HG02623 (cell line): ENCODE results near the gene CDC42BPB.
A peak's percentile ranks its signal among the peaks of the same experiment; 100 is the strongest.
"Not testable (repeated sequence)": the region's sequence is repeated elsewhere in the genome, so short reads cannot be mapped to it uniquely, and the experiment has no call there.

Experiments
- ATAC-seq: cut with Tn5 transposase; IDR thresholded peaks from one replicate; pipeline ENCODE4 v1.9.1; 2021; ENCODE audit warnings: moderate library complexity; ENCODE audit not compliant: unreplicated experiment

CDC42BPB gene

DNA sequence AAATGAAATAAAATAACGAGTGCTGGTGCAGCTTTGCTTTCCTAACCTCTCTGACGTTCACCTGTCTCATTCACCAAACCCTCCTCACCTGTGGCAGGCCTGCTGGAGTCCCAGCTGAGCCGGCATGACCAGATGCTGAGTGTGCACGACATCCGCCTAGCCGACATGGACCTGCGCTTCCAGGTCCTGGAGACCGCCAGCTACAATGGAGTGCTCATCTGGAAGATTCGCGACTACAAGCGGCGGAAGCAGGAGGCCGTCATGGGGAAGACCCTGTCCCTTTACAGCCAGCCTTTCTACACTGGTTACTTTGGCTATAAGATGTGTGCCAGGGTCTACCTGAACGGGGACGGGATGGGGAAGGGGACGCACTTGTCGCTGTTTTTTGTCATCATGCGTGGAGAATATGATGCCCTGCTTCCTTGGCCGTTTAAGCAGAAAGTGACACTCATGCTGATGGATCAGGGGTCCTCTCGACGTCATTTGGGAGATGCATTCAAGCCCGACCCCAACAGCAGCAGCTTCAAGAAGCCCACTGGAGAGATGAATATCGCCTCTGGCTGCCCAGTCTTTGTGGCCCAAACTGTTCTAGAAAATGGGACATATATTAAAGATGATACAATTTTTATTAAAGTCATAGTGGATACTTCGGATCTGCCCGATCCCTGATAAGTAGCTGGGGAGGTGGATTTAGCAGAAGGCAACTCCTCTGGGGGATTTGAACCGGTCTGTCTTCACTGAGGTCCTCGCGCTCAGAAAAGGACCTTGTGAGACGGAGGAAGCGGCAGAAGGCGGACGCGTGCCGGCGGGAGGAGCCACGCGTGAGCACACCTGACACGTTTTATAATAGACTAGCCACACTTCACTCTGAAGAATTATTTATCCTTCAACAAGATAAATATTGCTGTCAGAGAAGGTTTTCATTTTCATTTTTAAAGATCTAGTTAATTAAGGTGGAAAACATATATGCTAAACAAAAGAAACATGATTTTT is 151.9 kb downstream of the CDC42BPB start:
- no peak for ATAC-seq

DNA sequence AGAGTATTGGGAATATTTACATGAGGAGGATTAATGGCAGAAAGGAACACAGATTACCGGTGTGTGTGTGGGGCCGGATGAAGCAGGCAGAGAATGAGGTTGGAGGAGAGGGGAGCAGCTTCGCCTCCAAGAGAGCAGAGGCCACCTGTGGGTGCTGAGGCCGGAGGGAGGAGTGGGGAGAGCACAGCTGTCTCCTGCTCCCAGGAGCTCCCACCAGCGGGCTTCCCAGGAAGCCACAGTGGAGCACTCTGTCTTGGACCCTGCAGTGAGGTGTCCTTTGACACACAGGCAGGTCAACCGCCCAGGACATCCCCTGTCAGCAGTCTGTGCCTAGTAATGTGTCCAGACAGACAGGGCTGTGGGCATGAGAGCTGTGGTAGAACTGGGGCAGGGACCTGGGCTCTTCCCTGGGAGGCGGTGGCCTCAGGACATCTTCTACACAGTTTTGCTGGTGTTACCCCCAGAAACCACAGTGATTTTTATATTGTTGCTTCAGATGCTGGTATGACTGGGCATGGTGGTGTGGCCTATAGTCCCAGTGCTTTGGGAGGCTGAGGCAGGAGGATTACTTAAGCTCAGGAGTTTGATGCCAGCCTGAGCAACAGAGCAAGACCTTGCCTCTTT is 153.3 kb downstream of the CDC42BPB start:
- ATAC-seq = no peak

DNA sequence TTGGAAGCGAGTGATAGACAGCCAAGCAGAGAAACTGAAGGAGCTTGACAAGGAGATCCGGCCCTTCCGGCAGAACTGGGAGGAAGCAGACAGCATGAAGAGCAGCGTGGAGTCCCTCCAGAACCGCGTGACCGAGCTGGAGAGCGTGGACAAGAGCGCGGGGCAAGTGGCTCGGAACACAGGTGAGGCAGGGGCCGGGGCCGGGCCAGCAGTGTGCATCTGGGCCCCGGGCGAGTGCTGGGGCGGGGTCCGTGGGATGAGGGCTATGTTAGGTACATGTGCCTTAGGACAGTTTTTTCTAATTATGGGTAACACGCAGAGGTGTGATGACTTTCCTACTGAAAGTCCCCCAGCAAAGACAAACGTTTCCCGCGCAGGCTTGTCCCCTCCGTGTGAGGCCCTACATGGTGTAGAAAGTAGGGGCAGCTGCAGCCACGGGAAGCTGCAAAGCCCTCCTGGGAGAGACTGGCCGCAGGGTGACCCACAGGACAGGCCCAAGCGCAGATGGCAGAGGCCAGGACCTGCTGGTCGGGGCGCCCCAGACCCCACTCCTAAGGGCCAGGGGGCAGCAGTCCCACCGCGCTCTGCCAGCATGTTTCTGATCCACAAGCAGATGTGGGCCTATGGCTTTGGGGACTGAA is 154.0 kb downstream of the CDC42BPB start:
- ATAC-seq = no peak

DNA sequence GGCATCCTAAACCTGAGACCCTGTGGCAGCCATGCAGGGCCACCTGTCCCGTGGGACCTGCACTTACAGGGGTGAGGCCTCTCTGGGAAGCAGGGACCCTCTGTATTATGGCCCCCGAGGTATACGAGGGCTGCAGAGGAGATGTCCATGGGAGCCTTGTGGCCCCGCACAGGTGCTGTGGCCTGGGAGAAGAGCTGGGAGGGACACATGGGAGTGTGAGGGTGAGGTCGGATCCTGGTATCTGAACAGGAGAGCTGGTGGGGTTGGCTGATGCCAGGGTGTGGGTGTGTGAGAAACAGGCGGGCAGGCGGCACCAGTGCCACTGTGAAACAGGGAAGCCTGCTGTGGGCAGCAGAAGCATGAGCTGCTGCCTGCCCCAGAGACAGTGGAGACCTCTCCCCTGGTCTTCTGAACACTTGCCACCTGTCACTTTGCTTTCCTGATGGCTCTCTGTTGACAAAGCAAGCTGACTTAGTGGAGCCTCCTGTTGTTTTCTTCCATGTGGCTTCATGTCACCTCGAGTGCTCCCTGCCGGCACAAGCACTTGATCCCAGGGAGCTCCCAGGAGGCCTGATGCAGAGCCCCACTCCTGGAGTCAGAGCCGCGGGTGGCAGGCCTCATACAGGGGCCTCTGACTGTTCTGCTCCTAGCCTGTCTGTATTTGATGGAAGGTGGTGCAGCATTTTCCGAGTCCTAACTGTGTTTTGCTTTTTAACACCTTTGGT is 154.7 kb downstream of the CDC42BPB start:
- ATAC-seq = no peak

DNA sequence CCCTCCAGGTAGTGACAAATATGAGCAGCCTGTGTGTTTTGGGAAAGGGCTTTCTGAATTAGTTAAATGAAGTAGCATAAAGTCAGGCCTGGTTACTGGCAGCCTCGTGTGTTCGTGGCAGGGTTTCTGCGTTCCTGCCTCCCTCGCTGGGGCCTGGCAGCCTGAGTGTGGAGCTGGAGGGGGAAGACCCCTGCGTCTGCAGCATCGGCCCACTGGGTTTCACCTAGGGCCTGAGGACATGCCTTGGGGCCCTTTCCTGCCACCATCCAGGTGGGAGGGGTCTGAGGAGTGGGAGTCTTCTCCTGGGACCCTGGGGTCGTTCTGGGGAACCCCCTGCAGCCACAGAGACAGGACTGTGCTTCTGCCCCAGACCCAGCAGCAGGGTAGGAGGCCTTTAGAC is 155.3 kb downstream of the CDC42BPB start:
- ATAC-seq = no peak

DNA sequence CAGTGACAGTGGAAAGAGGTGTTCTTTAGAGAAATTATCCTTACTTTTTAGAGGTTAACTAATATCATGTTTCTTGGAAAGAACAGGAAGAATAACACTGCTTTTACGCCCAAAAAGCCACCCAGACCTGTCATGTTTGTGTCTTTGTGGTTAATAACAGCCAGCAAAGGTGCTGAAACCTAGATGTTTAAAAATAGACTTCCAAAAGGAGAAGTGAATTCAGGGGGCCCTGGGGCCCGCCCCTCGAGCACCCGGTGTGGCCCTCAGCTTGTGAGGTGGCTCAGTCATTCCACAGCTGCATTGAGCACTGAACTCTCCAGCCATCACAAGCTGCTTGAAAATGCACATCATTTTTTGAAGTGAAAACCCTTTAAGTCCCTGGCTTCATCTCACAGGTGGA is 155.7 kb downstream of the CDC42BPB start:
- peak; percentile 67 for ATAC-seq

DNA sequence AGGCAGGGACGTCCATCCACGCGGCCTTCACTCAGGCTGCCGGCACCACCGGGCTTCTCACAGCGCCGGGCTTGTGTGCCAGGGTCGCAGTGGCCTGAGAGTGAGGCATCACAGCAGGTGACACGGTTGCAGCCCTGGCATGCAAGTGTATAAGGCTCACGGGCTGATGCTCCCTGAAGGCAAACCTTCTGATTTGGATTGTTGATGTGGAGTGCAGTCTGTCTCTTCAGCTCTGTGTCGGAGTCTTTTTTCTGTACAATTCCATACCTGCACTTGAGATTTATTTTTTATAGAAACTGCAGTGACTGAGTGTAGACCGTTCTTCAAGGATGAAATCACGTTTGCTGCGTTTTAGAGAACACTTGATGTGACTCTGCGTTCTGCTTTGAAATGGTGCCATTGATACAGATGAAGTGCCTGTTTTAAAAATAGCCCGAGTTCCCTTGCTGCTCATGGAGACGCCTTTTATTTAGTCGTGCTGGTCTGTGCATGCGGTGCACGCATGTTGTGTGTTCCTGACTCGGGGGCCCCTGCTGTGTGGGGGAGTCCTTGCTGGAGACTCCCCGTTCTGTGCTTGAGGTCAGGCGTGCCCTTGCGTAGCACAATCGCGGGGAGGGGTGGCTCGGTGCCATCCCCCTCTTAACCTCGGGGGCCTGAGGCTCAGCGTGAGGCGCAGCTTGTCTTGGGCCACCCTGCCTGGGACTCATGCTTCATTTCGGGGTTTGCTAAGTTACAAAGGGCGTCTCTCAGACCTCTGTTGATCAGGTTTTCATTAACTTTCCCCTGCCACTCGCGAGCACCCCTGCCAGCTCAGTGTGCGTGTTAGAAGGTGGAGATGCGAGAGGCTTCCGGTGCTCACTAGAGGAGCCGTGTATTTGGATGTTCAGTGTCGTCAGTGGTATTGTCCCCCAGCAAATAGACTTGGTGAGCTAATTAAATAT is 156.4 kb downstream of the CDC42BPB start:
- peak; percentile 44 for ATAC-seq

DNA sequence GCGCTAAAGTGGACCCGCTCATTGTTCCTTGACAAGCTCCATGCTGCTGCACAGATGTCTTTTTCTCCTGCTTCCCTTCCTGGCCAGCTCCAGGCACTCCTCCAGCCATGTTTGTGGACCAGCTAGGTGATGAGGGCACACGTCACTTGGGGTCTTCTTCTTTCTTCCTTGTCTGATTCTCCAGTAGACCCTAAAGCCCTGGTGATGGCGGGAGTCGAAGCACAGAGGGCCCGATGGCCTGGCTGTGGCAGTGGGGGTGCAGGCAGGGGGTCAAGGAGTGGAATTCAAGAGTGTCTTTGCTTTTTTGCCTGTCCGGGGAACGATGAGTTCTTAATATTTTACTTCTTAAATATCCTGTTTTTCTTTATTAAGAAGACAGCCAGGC is 157.8 kb downstream of the CDC42BPB start:
- ATAC-seq = no peak

DNA sequence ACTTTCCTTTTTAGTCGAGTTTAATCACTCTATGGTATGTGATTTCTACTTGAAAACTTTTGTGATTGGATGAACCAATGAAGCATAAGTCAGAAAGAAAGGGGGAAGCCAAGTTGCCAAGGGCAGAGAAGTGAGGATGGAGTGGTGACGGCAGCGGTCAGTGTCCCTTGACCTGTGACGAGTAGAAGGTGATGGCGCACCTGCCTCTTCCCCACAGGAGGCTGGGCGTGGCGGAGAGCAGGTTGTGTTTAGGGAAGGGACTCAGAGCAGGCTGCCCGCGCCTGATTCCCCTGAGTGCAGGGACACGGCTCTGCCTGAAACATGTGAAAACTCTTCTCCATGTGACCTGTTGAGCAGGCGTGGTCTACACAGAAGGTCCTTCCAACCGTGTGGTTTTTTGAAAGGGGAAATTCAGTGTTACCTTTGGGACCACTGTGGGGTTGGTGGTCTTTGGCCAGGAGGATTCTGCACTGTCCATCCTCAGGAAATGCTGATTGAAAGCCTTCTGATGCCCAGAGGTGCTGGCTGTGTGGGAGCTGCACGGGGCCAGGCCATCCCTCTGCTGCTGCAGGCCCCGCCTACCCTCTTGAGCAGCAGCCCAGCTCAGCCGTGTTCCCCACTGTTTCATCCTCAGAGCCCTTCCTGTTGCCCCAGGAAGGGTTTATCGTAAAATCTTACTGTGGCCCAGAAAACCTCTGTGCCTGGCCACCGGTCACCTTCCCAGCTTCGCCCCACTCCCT is 158.4 kb downstream of the CDC42BPB start:
- no peak for ATAC-seq

DNA sequence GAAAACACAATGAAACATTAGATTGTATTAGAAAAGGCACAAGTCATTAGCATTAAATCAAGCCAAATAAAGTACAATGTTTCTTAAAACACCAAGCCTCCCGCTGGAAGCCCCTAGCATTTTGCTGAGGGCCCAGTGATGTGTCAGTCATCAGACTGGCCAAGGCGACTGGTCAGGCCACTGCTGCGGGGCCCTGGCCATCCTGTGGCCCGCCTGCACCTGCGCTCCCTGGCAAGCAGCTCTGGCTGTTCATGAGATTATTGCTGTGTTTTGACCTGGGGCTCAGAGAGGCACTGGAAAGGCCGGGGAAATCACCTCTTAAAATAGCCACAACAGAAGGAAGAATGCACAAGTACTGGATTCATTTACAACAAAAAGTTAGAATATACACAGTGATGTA is 159.1 kb downstream of the CDC42BPB start:
- no peak for ATAC-seq

DNA sequence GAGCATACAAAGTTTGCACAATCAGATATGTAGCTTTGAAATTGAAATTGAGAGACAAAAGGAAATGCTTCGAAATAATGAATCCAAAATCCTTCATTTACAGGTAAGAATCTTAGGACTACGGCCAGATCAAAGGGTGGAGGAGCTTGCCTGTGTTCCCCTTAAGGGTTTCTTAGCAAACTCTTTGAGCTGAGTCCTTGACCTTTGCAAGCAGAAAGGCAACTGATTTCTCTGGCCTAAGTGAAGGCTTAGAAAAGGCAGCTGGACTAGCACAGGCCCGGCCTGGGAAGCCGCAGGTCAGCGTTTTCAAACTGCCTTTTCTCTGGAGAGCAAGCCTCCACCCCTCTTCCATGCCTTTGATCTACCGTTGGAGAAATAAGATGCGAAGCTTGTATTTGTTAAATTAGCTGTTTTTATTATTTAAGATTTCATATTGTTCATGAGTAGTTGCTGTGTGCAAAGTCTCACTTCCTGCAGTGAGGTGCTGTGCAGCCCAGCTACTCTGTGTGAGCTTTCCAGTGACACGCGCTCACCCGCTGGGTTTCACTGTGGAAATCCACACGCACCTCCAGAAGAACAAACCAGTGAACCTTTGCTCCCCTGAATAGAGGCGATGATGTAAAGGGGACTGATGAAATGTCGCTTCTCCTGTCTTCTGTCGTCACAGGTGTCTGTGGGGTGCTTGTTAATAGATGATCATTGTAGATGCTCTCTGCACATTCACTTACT is 159.9 kb downstream of the CDC42BPB start:
- ATAC-seq = no peak

DNA sequence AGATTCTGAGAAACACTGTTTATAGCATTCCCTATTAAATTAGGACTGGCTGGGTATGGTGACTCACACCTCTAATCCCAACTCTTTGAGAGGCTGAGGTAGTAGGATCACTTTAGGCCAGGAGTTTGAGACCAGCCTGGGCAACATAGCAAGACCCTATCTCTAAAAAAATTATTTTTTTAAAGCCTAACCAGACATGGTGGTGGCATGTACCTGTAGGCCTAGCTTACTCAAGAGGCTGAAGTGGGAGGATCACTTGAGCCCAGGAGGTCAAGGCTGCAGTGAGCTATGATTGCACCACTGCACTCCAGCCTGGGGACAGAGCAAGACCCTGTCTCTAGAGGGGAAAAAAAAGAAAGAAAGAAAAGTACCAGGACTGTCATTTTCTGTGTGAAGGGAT is 160.6 kb downstream of the CDC42BPB start:
- ATAC-seq = not testable (repeated sequence)

DNA sequence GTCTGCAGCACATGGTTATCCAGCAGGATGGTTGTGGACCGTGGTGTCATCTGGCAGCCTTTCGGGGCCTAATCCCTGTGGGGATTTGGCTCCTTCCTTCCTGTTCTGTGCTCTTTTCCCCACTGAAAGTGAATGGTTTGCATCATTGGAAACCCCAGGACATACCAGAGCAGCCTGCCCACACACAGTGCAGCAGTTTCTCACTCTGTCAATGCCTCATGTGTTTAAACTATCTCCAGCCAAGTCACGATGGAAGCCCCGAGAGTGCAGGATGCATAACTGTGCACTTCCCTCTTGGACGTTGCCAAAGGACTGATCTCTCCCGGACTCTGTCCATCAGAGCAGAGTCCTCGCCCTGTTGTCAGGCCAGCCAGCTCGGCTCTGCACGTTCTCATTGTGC is 163.9 kb downstream of the CDC42BPB start:
- ATAC-seq = no peak

DNA sequence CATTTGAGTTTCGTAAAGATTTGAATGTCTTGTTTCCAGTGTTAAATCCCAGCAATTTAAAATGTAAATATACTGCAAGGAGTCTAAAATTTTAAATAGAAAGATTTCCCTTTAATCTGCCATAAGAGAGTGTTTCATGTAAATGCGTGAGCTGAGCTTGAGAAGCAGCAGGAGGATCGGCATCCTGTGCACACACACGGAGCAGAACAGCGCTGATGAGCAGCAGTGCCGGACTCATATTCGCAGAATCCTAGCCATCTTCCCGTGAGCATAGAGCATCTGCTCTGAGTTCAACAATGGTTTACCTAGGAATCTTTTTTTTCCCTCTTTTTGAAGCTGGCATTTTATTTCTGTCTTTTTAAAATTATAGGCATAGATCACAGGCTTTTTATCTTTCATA is 164.7 kb downstream of the CDC42BPB start:
- ATAC-seq = no peak

DNA sequence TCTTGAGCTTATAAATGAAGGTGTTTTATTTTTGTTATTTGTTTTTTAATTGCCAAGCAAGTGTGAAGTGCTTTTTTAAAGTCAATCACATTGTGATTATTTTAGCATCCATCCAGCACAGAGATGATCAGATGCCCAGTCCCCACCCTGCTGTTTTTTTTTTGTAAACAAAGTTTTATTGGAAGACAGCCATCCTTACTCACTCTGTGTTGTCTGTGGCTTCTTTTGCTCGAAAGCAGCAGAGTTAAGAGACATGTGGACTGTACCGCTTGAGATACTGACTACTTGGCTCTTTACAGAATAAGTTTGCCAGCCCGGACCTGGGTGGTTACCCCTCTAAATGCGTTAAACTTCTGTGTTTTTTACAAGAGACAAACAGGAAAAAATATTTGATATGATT is 165.8 kb downstream of the CDC42BPB start:
- no peak for ATAC-seq

DNA sequence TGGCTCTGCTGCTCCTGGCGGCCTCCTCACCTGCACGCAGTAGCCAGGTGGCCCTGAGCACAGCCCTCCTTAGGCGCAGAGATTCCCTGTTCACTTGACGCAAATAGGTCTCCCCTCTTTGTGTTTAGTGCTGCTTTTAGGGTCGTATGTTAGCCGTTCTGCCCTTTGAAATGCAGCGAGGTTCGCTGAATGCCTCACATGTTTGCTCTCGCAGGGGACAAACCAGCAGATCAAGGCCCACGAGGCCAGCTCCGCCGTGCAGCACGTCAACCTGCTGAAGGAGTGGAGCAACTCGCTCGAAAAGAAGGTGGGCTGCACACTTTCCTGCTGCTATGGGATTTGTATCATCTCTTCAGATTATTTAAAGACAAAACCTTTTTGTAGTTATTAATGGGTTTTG is 166.2 kb downstream of the CDC42BPB start:
- no peak for ATAC-seq

DNA sequence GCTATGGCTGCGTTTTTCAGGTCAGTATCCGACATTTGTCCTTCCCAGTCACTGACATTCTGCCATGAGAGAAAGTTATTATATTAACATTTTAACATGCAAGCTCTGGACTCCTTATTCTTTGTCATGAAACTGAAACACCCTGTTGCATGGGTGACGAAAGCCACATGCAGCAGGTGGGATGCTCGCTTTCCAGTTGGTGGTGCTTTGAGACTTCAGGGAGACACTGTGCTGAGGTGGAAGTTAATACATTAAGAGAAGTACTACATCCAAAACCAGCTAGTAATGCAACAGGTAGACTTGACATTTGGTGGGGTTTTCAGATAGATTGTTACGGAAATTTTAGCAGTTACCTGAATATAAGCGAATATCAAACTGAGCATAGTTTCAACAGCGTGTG is 167.7 kb downstream of the CDC42BPB start:
- no peak for ATAC-seq

DNA sequence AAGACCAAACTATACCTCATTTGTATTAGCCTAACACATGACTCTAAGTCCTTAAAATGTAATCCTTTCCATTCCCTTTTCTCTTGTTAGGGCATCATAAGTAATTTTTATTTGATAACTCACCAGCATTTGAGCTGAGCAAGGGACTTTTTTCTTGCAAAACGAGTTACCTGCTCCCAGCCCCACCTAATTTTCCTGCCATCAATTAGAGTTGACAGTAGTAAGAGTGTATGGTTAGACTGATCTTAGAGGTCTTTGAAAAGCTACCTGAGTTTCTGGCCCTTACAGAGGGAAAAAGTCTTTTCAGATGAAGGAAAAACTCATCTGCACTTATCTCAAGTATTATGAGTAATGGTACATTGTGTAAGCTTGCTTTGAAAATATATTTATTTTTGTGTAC is 168.6 kb downstream of the CDC42BPB start:
- ATAC-seq = no peak
